GM10847 (cell line): ENCODE results near the gene PRKAR2B.

Experiments
- POLR2A ChIP-seq: IDR thresholded peaks from 2 replicates; pipeline ENCODE4 v1.6.1; 2011; ENCODE audit not compliant: insufficient read length; ENCODE audit errors: extremely low read depth

PRKAR2B gene

GRCh38 chr7:107059468-107059867 lies 15.0 kb downstream of the PRKAR2B start:
- TF ChIP-seq POLR2A = no peak

DNA sequence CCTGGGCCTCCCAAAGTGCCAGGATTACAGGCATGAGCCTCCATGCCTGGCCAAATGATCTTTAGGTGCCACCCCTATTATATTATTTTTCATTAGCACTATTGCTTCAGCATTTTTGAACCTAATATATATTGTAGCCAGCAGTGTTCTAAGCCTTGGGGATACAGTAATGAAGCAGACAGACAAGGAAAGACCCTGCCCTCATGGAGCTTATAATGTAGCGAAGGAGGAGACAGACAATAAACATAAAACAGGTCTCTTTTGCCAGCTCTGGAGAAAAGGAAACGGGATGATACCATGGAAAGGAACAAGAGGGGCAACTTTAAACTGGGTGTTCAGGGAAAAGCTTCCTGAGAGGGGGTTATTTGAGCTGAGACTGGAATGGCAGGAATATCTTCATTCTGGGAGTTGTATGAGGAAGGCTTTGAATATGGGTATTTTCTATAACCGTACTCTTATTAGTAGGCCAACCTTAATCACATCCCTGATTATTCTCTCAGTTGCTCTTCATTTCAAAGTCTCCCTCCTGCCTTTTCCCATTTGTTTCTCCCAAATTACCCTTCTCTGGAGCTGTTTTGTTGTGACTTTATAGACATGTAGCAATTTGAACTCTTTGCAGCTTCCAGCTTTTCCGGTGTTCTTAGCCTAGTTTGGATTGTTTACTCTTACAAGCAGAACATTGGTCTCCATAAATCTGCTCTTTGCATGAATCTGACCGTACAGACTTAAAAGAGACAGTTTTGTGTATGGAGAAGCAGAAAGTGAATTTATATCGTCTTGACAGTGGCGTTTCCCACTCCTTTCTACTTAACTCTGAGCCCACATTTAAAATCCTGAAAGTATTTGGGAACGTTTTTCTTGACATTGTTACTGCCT lies 19.0 kb downstream of the PRKAR2B start:
- no peak for TF ChIP-seq POLR2A

GRCh38 chr7:107064255-107064654 lies 19.8 kb downstream of the PRKAR2B start:
- TF ChIP-seq POLR2A = no peak

DNA sequence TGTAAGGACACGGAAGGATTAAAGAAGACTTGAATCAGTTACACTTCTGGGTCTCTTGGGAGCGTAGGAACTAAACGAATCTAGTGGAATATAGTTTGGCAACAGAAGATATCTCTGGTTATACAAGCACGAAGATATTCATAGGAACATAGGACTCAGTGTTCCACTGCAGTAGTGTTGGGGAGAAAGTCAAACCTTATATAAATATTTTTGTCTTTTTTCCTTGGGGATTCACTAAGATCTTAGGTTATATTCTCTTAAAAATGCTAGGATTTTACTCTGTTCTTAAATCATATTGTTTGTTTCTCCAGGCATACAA lies 21.4 kb downstream of the PRKAR2B start:
- TF ChIP-seq POLR2A = no peak

- no peak for TF ChIP-seq POLR2A
Observed at GRCh38 chr7:107068156-107068555, 23.7 kb downstream of the PRKAR2B start.

- TF ChIP-seq POLR2A = no peak
Observed at GRCh38 chr7:107069457-107069856, 25.0 kb downstream of the PRKAR2B start.

- no peak for TF ChIP-seq POLR2A
Observed at GRCh38 chr7:107070710-107071109, 26.2 kb downstream of the PRKAR2B start.

DNA sequence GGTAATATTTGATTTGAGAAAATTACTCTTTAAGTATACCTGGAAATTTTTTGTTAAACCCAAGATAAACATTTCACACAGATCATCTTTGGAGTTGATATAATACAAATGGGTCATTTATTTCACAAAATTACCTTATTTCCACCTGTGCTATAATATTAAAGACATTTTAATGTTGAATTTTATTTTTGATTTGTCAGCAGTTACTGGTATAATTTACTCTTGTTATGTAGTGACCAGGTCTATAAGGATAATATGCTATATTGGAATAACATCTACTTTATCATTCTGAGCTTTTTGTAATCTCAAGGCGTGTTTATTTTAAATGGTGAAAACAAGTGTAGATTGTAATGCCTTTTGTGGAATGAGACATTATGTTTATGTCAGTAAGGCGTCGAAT lies 26.6 kb downstream of the PRKAR2B start:
- no peak for TF ChIP-seq POLR2A

DNA sequence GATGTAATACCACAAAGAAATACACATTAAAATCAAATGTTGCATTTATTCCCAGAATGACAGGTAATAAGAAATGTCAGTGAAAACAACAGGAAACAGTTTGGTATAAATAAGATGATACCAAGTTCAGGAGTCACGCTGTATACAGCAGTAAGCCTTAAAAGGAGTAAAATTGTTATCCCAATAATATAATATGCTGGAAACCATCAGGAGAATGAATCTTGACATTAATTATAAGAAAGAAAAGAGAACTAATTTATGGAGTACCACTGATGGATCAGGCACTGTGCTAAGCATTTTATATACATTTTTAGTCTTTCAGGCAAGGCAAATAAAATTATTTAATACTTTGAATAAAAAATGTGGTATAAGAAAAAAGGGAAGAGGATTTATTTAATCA lies 27.6 kb downstream of the PRKAR2B start:
- TF ChIP-seq POLR2A = no peak

DNA sequence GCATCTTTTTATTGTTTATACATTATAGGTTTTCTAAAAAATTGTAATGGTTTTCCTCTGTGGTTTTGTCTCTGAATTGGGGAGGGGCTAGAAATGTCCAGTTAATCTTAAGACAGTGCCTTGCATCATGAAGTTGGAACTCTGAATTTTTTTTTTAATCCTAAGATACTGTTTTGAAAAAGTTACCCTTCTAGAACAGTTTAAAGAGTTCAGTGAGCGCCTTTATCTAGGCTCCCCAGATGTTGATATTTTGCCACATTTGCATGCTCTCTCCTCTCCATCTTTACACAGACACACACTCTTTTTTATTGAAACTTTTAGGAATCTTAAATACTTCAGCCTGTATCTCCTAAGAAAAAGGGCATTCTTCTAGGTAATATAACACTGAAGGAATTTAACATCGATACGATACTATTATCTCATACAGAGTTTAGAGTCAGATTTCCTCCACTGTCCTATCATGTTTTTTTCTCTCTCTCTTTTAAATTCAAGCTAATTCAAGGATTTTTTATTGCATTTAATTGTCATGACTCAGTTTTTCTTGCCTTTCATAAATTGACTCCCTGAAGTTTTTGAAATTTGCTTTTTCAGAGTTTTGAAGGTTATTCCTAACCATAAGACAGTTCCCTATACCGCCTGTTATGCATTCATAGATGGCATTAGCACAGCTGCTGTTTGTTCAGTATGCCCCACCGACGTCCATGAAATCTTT lies 31.5 kb downstream of the PRKAR2B start:
- TF ChIP-seq POLR2A = no peak

GRCh38 chr7:107076781-107077698 lies 32.5 kb downstream of the PRKAR2B start:
- no peak for TF ChIP-seq POLR2A

- TF ChIP-seq POLR2A = no peak
Observed at GRCh38 chr7:107077699-107078516, 33.4 kb downstream of the PRKAR2B start.

DNA sequence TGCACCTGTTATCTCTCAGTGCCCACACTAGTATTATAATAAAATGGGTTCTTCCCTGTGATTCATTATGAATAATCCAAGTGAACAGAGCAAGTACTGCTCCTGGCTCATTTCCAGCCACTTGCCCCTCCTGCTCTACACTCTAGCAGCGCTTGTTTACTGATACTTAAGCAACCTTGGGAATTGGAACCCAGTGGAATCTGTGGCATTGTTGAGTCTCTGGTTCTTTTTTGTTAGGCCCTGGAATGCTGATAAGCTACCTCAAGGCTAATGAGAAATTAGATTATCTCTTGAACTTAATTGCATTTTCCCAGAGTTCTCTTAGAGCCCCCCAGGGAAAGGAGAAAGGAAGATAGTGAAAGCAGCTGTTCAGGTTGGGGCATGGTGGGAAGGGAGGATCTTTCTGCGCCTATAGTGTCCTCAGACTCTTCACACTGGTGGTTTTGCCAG lies 34.0 kb downstream of the PRKAR2B start:
- no peak for TF ChIP-seq POLR2A

DNA sequence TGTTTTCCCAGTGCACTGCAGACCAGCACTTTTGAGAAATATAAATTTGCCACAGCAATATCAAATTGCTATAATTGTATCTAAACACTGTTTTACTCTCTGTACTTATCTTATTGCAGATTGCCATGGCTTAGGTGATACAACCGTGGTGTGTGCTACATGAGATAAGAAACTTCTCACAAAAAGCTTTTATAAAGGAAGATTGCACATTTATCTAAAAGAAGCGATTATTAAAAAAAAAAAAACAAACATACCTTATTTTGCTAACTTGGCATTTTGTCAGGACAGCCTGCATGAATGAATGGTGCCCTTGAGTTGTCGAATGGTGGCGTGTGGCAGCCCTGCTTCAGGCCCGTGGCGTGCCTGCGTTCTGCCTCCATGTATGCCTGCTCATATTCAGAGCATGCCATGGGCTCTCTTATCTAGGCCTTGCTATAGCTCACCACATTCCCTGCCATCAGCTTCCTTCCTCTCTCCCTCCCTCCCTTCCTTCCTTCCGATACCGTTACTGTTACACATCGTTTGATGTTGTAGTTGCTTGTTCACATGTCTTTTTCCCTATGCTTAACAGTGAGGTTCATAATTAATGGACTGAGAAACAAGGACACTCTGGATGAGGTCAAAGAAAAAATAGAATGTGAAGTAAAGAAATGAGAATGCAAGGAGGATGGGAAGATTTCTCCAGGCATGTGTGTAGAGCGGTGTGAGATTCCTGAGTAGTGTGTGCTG lies 34.9 kb downstream of the PRKAR2B start:
- no peak for TF ChIP-seq POLR2A
